NCI-H128 (cell line): ENCODE results near the gene PIK3R4.

Experiments used
- DNase-seq: peaks from one replicate; lab custom pipeline; 2025; ENCODE audit not compliant: unreplicated experiment; lab: John Stamatoyannopoulos, UW

PIK3R4 gene

GRCh38 chr3:130746246-130747039 is at the start of gene PIK3R4:
TSS of gene PIK3R4 (minus strand) at chr3:130746829. CDS start at chr3:130745218, 1,611 bp downstream.
- DNase-seq, result peak; percentile 94

- no peak for DNase-seq
Measured at GRCh38 chr3:130795396-130795795, 48.8 kb upstream of the PIK3R4 start.

DNA sequence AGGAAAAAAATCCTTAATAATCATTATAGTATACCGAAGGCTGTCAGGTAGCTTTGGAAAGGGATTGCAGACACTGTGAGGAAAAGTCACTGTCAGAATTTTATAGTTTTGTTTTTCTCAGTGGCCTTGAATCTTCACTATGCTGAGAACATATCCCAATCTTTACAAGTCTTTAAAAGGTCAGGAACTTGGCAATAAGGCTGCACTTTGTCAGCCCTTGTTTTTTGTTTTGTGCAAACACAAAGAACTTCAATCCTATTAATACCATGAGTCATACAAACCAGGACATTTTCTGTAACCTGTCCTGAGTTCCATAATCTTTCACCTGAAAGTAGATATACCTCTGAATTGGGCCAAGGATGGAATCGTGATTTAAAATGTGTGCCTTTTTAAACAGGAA is 45.6 kb upstream of the PIK3R4 start:
- no peak for DNase-seq

- DNase-seq, result no peak
Measured at GRCh38 chr3:130789782-130790322, 43.2 kb upstream of the PIK3R4 start.

GRCh38 chr3:130787422-130788068 is 40.9 kb upstream of the PIK3R4 start:
- peak; percentile 62 for DNase-seq

DNA sequence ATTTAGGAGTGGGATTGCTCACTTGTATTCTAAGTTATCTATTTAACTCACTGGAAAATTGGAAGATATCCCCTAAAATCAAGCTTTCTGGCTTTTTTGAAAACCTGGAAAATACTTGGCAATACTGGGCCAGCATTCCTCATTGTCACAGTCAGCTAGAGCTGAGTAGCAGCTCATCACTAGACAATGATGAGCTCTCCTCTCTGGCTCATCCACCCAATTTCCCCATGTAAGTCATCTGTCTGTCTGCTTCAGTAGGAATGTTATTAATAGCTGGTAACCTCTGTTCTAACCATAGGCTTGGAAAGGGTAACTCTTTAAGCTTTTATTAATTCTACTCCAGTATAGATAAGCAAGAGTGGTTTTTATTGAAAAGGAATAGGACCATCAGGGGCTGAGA is 39.7 kb upstream of the PIK3R4 start:
- DNase-seq, result no peak

DNA sequence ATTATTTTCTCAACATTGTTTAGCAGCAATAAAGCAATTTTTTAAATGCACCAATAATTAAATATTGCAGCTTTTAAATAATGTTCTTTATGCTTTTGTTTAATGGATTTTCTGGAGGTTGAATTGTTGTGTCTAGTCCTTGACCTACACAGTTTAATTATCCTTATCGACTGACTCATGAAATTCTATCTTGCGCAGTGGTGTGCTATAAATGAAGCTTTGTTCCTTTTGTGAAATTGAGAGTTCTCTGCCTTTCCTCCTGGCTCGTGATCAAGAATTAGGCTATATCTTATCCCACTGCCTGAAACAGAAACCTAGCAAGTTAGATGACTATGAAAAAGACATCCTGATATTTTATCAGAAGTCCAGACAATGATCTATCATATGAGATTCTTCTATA is 37.0 kb upstream of the PIK3R4 start:
- DNase-seq, result peak; percentile 49

- DNase-seq, result no peak
Measured at GRCh38 chr3:130779486-130779885, 32.9 kb upstream of the PIK3R4 start.

DNA sequence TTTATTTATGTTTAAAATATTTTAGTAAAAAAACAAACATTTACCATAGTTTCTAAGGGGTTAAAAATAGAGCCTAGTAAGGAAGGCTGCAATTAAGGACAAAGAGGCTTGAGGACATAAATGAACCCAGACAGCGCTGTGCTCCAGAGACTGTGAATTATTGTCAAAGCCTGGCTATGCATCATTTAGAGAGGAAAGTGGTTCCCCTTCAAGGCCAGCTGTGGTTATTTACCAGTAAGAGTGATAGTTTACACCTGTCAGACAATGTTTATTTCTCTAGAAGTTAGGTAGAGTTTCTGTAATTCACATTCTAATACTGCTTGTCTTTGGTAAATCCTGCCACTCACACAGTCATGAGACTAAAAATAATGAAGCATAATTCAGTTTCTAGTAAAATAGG is 32.4 kb upstream of the PIK3R4 start:
- DNase-seq, result peak; percentile 86

- no peak for DNase-seq
Measured at GRCh38 chr3:130773366-130773765, 26.7 kb upstream of the PIK3R4 start.

GRCh38 chr3:130772129-130772528 is 25.5 kb upstream of the PIK3R4 start:
- no peak for DNase-seq

GRCh38 chr3:130770644-130771043 is 24.0 kb upstream of the PIK3R4 start:
- DNase-seq, result no peak

GRCh38 chr3:130761730-130762311 is 15.2 kb upstream of the PIK3R4 start:
- no peak for DNase-seq

- no peak for DNase-seq
Measured at GRCh38 chr3:130760922-130761321, 14.3 kb upstream of the PIK3R4 start.

DNA sequence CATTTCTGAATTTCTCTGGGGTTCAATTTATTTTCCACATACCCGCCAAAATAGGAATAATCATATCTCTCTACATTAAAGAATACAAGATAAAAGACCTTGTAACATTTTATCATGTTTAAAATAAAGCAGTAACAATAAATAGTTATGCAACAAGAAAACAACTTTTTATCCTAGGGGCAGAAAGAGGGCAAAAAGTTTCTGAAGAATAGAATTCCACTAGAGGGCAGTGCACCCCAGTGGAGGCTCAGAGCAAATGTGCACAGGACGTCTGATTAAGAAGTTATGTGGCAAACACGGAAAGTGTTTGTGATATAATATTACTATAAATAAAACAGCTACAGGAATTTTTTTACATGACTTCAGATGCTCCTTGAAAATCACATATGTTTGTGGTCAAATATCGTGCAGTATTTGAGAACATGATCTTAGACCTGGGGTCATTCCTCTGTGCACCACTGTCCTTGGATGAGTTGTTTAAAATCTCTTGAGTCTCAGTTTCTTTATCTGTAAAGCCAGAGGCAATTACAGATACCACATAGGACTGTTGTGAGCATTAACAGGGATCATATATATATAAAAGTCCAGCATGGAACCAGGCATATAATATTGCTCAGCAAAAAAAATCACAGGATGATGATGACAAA is 13.2 kb upstream of the PIK3R4 start:
- peak; percentile 49 for DNase-seq

DNA sequence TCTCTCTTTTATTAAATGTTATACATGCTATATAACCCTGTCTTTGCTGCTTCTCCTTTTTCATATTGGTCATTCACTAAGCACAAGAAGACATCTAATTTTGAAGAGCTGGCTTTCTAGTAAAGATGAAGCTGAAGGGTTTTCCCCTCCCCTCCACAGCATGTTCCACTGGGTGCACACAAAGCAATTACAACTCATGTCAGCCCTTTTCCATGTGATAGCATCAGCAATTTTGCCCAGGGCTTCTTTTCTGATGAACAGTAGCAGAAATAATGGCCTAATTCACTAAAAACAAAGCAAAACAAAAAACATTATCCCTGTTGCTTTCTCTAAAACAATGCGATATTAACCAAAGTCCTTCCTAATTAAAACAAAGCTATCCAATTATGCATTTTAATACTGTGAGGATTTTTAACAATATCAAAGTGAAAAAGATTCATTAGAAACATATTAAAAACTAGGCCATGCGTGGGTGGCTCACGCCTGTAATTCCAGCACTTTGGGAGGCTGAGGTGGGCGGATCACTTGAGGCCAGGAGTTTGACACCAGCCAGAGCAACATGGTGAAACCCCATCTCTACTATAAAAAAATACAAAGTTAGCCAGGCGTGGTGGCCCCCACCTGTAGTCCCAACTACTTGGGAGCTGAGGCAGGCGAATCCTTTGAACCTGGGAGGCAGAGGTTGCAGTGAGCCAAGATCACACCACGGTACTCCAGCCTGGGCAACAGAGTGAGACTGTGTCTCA is 12.2 kb upstream of the PIK3R4 start:
- no peak for DNase-seq

DNA sequence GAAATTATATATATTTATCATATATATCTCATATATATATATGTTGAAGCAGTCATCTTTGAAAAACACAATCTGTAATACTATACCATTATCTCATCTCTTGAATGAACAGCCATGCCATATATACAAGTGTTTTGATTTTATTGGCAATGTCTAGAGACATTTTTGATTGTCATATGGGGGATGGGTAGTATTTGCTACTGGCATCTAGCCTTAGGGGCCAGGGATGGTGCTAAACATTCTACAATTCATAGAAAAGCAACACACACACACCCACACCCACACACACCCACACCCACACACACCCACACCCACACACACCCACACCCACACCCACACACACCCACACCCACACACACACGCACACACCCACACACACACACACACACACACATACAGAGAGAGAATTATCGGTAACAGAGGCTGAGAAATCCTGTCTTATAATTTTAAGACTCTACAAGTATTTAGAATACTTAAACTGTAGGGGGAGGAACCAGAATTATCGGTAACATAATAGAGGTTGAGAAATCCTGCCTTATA is 11.1 kb upstream of the PIK3R4 start:
- DNase-seq, result no peak

- DNase-seq, result no peak
Measured at GRCh38 chr3:130755666-130756065, 9.0 kb upstream of the PIK3R4 start.

GRCh38 chr3:130748981-130749380 is 2.4 kb upstream of the PIK3R4 start:
- DNase-seq, result no peak

DNA sequence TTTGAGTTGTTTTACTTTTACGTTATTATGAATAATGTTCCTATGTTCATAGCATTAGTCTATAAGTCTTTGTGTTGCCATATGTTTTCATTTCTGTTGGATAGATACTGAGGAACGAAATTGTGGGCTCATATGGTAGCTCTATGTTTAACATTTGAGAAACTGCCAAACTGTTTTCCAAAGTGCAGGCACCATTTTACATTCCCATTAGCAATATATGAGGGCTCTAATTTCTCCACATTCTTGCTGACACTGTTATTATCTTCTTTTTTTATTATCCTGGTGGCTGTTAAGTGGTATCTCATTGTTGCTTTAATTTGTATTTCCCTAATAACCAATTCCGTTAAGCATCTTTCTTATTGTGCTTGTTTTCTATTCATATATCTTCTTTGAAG is 1.8 kb upstream of the PIK3R4 start:
- no peak for DNase-seq
